ENCODE data around the gene TMED8. TPM values are rescaled to one million over a fixed set of nuclear protein-coding genes. Genes with fewer than 3 reads are reported as not detected.
"Not testable (repeated sequence)": the region's sequence is repeated elsewhere in the genome, so short reads cannot be mapped to it uniquely, and the experiment has no call there.

TMED8 gene
- total and polyA plus RNA-seq, 7 donors: 1.5 to 9.2 (median 2.9) TPM

- H3K27me3 ChIP-seq (ENCODE audit: insufficient read depth in 3 of 3, low read length in 2 of 3): no peaks in the 10 kb centered on the region
- ATAC-seq (no peak), DNase-seq (no peak)
- peaks cover 9% of the 10 kb centered on the region for H3K4me1 ChIP-seq
- intact Hi-C loops (cut with DNase I): no loop called here
- no peaks in the 10 kb centered on the region for H3K9me3 ChIP-seq
- peaks cover 0 to 51% of the 10 kb centered on the region in 2 donors for H3K36me3 ChIP-seq (ENCODE audit: insufficient read depth in 1 of 2, low read depth in 1 of 2)
- no peak overlapping the region for H3K4me3 ChIP-seq
- WGBS, 3 donors: 96 to 100% (median 100%) methylated on average over 1 of the region's 1 CpG
- no peak for TF ChIP-seq CTCF (IDR thresholded peaks at IDR 0.05)
- no peak overlapping the region for H3K27ac ChIP-seq
Measured at GRCh38 chr14:77339407-77339806, 37.5 kb downstream of the TMED8 start.

GRCh38 chr14:77338302-77338701 lies 38.6 kb downstream of the TMED8 start:
- intact Hi-C loops (cut with DNase I): no loop called here
- H3K4me3 ChIP-seq: no peak overlapping the region
- no peak for DNase-seq
- ATAC-seq: no peak
- peaks cover 0 to 54% of the 10 kb centered on the region in 2 donors for H3K36me3 ChIP-seq (ENCODE audit: insufficient read depth in 1 of 2, low read depth in 1 of 2)
- no peaks in the 10 kb centered on the region for H3K9me3 ChIP-seq
- 60 to 73% (median 63%) methylated on average over 2 of the region's 2 CpGs for WGBS, 3 donors
- TF ChIP-seq CTCF (IDR thresholded peaks at IDR 0.05): no peak
- peaks cover under 1% of the 10 kb centered on the region for H3K4me1 ChIP-seq
- no peak overlapping the region for H3K27ac ChIP-seq
- no peaks in the 10 kb centered on the region for H3K27me3 ChIP-seq (ENCODE audit: insufficient read depth in 3 of 3, low read length in 2 of 3)

GRCh38 chr14:77337880-77338279 lies 39.0 kb downstream of the TMED8 start:
- peaks cover 0 to 52% of the 10 kb centered on the region in 2 donors for H3K36me3 ChIP-seq (ENCODE audit: insufficient read depth in 1 of 2, low read depth in 1 of 2)
- intact Hi-C loops (cut with DNase I): no loop called here
- H3K27me3 ChIP-seq (ENCODE audit: insufficient read depth in 3 of 3, low read length in 2 of 3): no peaks in the 10 kb centered on the region
- ATAC-seq (no peak), DNase-seq (no peak)
- no peaks in the 10 kb centered on the region for H3K4me1 ChIP-seq
- H3K9me3 ChIP-seq: no peaks in the 10 kb centered on the region
- 82 to 90% (median 83%) methylated on average over 3 of the region's 3 CpGs for WGBS, 3 donors
- no peak for TF ChIP-seq CTCF (IDR thresholded peaks at IDR 0.05)
- H3K27ac ChIP-seq: no peak overlapping the region
- no peak overlapping the region for H3K4me3 ChIP-seq

GRCh38 chr14:77337255-77337654 lies 39.6 kb downstream of the TMED8 start:
- H3K4me1 ChIP-seq; intact Hi-C loops (cut with DNase I); H3K27ac ChIP-seq; H3K27me3 ChIP-seq (ENCODE audit: insufficient read depth in 3 of 3, low read length in 2 of 3); DNase-seq; ATAC-seq; H3K4me3 ChIP-seq; H3K9me3 ChIP-seq: not testable (repeated sequence)
- WGBS, 3 donors: 96 to 97% (median 96%) methylated on average over 9 of the region's 9 CpGs
- H3K36me3 ChIP-seq (ENCODE audit: insufficient read depth in 1 of 2, low read depth in 1 of 2): peaks cover 0 to 48% of the 10 kb centered on the region in 2 donors

- ATAC-seq (no peak), DNase-seq (no peak)
- H3K4me1 ChIP-seq: no peaks in the 10 kb centered on the region
- H3K27me3 ChIP-seq (ENCODE audit: insufficient read depth in 3 of 3, low read length in 2 of 3): no peaks in the 10 kb centered on the region
- H3K27ac ChIP-seq: no peak overlapping the region
- no peak for TF ChIP-seq CTCF (IDR thresholded peaks at IDR 0.05)
- intact Hi-C loops (cut with DNase I): no loop called here
- 85 to 92% (median 91%) methylated on average over 3 of the region's 3 CpGs for WGBS, 3 donors
- no peaks in the 10 kb centered on the region for H3K9me3 ChIP-seq
- H3K36me3 ChIP-seq (ENCODE audit: insufficient read depth in 1 of 2, low read depth in 1 of 2): peaks cover 0 to 34% of the 10 kb centered on the region in 2 donors
- H3K4me3 ChIP-seq: no peak overlapping the region
Measured at GRCh38 chr14:77335576-77335975, 41.3 kb downstream of the TMED8 start.
